Mesenteric fat pad (tissue), 1 donor: ENCODE data around the gene MGARP. TPM values are rescaled to one million over a fixed set of nuclear protein-coding genes. Genes with fewer than 3 reads are reported as not detected.
"Not testable (repeated sequence)": the region's sequence is repeated elsewhere in the genome, so short reads cannot be mapped to it uniquely, and the experiment has no call there.

Experiments used
- DNase-seq: peaks from one replicate; pipeline ENCODE4 v3.0.0-alpha.2; 2020; ENCODE audit warnings: low spot score
- long read RNA-seq: library from polyadenylated mRNA; unstranded; transcript quantifications from one replicate; pipeline ENCODE4 v2.0.0, GENCODE V29; 2020
- total RNA-seq: library from RNA; stranded (reverse); fragmentation: NEBNext Ultra II Directional; extraction: Animal tissue kit (Norgen Biotek cat#: 25700); gene quantifications from one replicate; pipeline ENCODE4 v1.2.1, GENCODE V29; 2021
- donor health status: DM: yes; HTN: yes; CAD: no.

Gene MGARP
- total RNA-seq, result 0.39 TPM
- long read RNA-seq, result 0 reads

- DNase-seq, result no peak
Measured at GRCh38 chr4:139279760-139280620, at the start of gene MGARP. TSS of gene MGARP (minus strand) at chr4:139280225. CDS start at chr4:139280158, 67 bp downstream.

GRCh38 chr4:139329665-139330200, 49.7 kb upstream of the MGARP start:
- DNase-seq, result no peak

- no peak for DNase-seq
Measured at GRCh38 chr4:139324620-139325019, 44.6 kb upstream of the MGARP start.

- not testable (repeated sequence) for DNase-seq
Measured at GRCh38 chr4:139322541-139322940, 42.5 kb upstream of the MGARP start.

GRCh38 chr4:139322070-139322469, 42.0 kb upstream of the MGARP start:
- not testable (repeated sequence) for DNase-seq

GRCh38 chr4:139319571-139319970, 39.5 kb upstream of the MGARP start:
- no peak for DNase-seq

GRCh38 chr4:139317635-139318034, 37.6 kb upstream of the MGARP start:
- DNase-seq, result no peak

GRCh38 chr4:139316733-139317132, 36.7 kb upstream of the MGARP start:
- no peak for DNase-seq

GRCh38 chr4:139315221-139315675, 35.2 kb upstream of the MGARP start:
- no peak for DNase-seq

- no peak for DNase-seq
Measured at GRCh38 chr4:139314047-139314800, 34.2 kb upstream of the MGARP start.

- DNase-seq, result not testable (repeated sequence)
Measured at GRCh38 chr4:139313414-139313813, 33.4 kb upstream of the MGARP start.

GRCh38 chr4:139312552-139313332, 32.7 kb upstream of the MGARP start:
- no peak for DNase-seq

- no peak for DNase-seq
Measured at GRCh38 chr4:139311909-139312308, 31.9 kb upstream of the MGARP start.

- no peak for DNase-seq
Measured at GRCh38 chr4:139304920-139305319, 24.9 kb upstream of the MGARP start.

GRCh38 chr4:139301821-139302611, 22.0 kb upstream of the MGARP start, which contains the start of gene NDUFC1:
TSS of gene NDUFC1 (minus strand) at chr4:139302477. CDS start at chr4:139295798, 6,679 bp downstream.
- DNase-seq, result no peak

GRCh38 chr4:139301113-139301820, 21.2 kb upstream of the MGARP start, which contains the start of gene NAA15:
TSS of gene NAA15 (plus strand) at chr4:139301505. CDS start at chr4:139301778, 273 bp downstream.
- DNase-seq, result peak; percentile 99

- no peak for DNase-seq
Measured at GRCh38 chr4:139300431-139301112, 20.5 kb upstream of the MGARP start.

- no peak for DNase-seq
Measured at GRCh38 chr4:139299536-139299935, 19.5 kb upstream of the MGARP start.

- no peak for DNase-seq
Measured at GRCh38 chr4:139297001-139297410, 17.0 kb upstream of the MGARP start.
